GM18508 (cell line): ENCODE measurements around the gene MAGI2.
"Not testable (repeated sequence)": the region's sequence is repeated elsewhere in the genome, so short reads cannot be mapped to it uniquely, and the experiment has no call there.

Experiments used
- ATAC-seq: cut with Tn5 transposase; IDR thresholded peaks from one replicate; pipeline ENCODE4 v1.9.1; 2021; ENCODE audit warnings: moderate number of reproducible peaks; ENCODE audit not compliant: insufficient read depth, unreplicated experiment

Gene MAGI2

GRCh38 chr7:79090543-79090942, 362.9 kb downstream of the MAGI2 start:
- ATAC-seq: no peak

GRCh38 chr7:79084423-79084822, 369.0 kb downstream of the MAGI2 start:
- no peak for ATAC-seq

GRCh38 chr7:79079919-79080554, 373.4 kb downstream of the MAGI2 start:
- no peak for ATAC-seq

GRCh38 chr7:79078273-79078672, 375.2 kb downstream of the MAGI2 start:
- ATAC-seq: no peak

- ATAC-seq: not testable (repeated sequence)
These were observed 382.3 kb downstream of the MAGI2 start for GRCh38 chr7:79071187-79071586.

GRCh38 chr7:79064187-79064823, 389.2 kb downstream of the MAGI2 start:
- no peak for ATAC-seq

GRCh38 chr7:79063019-79063698, 390.3 kb downstream of the MAGI2 start:
- ATAC-seq: no peak

- ATAC-seq: no peak
These were observed 393.0 kb downstream of the MAGI2 start for GRCh38 chr7:79060498-79060897.

- ATAC-seq: no peak
These were observed 397.6 kb downstream of the MAGI2 start for GRCh38 chr7:79055722-79056415.

- no peak for ATAC-seq
These were observed 401.6 kb downstream of the MAGI2 start for GRCh38 chr7:79051915-79052314.

GRCh38 chr7:79050603-79051002, 402.9 kb downstream of the MAGI2 start:
- ATAC-seq: no peak

GRCh38 chr7:79046061-79046460, 407.4 kb downstream of the MAGI2 start:
- no peak for ATAC-seq

- no peak for ATAC-seq
These were observed 416.5 kb downstream of the MAGI2 start for GRCh38 chr7:79037001-79037400.

GRCh38 chr7:79036356-79036755, 417.1 kb downstream of the MAGI2 start:
- no peak for ATAC-seq

- no peak for ATAC-seq
These were observed 417.6 kb downstream of the MAGI2 start for GRCh38 chr7:79035858-79036257.

- no peak for ATAC-seq
These were observed 418.7 kb downstream of the MAGI2 start for GRCh38 chr7:79034730-79035129.

GRCh38 chr7:79019711-79020110, 433.8 kb downstream of the MAGI2 start:
- ATAC-seq: not testable (repeated sequence)

- no peak for ATAC-seq
These were observed 441.5 kb downstream of the MAGI2 start for GRCh38 chr7:79011921-79012320.

- no peak for ATAC-seq
These were observed 443.8 kb downstream of the MAGI2 start for GRCh38 chr7:79009647-79010046.

GRCh38 chr7:79008786-79009185, 444.7 kb downstream of the MAGI2 start:
- no peak for ATAC-seq

GRCh38 chr7:78996013-78996412, 457.5 kb downstream of the MAGI2 start:
- ATAC-seq: no peak
